Measurements from ENCODE around the gene KCNJ18. TPM values are rescaled to one million over a fixed set of nuclear protein-coding genes. Genes with fewer than 3 reads are reported as not detected.
"Not testable (repeated sequence)": the region's sequence is repeated elsewhere in the genome, so short reads cannot be mapped to it uniquely, and the experiment has no call there.

KCNJ18 gene
- total RNA-seq, 2 experiments from 2014 or later = not detected

DNA sequence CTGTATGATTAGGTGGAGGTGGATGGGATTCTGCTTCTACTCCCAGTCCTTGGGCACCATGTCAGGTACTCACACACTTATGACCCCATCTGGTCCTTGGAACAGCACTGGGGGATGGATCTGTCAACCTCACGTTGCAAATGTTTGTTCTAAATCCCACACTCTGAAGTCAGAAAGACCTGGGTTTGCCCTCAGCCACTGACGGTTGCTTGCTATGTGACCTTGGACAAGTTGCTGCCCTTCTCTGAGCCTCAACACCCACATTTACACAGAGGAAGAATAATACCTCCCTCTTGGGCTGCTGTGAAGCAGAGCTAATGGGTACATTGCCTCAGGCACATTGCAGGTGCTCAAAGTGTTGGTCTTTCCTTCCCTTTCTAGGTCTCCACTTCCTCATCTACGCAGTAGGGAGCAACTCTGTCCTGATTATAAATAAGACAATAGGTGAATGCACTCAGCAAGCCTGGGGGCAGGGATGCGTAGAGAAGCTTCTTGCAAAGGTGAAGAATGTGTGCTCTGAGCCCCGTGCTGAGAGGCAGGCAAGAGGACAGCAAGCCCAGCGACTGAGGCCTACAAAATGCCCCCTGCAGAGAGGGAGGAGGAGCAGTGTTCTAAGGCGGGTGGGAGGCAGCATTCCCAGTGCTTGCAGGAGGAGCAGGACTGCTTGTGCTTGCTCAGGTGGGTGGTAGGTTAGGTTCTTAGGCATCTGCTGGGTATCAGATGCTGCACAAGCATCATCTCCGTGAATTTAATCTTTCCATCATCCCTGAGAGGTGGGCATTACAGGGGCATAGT, 21.8 kb upstream of the KCNJ18 start:
- H2AFZ ChIP-seq (ENCODE audit: low read length); H3K27ac ChIP-seq (ENCODE audit: low read depth, low read length, poor library complexity, severe bottlenecking); H3K4me2 ChIP-seq (ENCODE audit: low read length); POLR2A ChIA-PET; CTCF ChIA-PET (ENCODE audit: unreplicated experiment); H3K9me3 ChIP-seq (ENCODE audit: low read length); H3K4me3 ChIP-seq (ENCODE audit: low read depth, low read length, poor library complexity, severe bottlenecking); DNase-seq (ENCODE audit: low spot score); H3K79me2 ChIP-seq (ENCODE audit: insufficient read depth, low read depth, low read length); H4K20me1 ChIP-seq (ENCODE audit: insufficient read depth, low read length); H3K4me1 ChIP-seq (ENCODE audit: insufficient read depth, low read length, poor library complexity, severe bottlenecking); H3K9me2 ChIP-seq (ENCODE audit: insufficient read depth, low read length); BruUV-seq (replicated peaks); H3K36me3 ChIP-seq (ENCODE audit: insufficient read depth, low read length); intact Hi-C loops (cut with micrococcal nuclease; ENCODE audit: unreplicated experiment): not testable (repeated sequence)

DNA sequence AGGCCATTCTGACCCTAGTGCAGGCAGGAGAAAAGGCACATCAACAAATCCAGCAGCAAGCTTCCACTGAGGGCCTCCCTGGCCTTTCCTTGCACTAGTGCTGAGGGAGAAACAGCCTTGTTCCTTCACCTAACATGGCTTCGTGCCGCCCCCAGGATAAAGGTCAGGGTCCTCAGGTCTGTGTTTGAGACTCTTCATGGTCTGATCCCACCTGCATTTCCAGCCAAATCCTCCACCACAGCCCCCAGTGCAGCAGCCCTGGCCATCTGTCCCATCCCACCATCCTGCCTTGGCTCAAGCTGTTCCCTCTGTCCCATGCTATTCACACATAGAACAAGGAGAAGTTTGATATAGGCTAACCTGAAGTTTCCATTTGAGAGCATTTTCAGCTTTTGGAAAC, 20.9 kb upstream of the KCNJ18 start:
- DNase-seq (ENCODE audit: low spot score); intact Hi-C loops (cut with micrococcal nuclease; ENCODE audit: unreplicated experiment); H3K4me3 ChIP-seq (ENCODE audit: low read depth, low read length, poor library complexity, severe bottlenecking); POLR2A ChIA-PET; BruUV-seq (replicated peaks); H3K9me3 ChIP-seq (ENCODE audit: low read length); H3K9me2 ChIP-seq (ENCODE audit: insufficient read depth, low read length); H4K20me1 ChIP-seq (ENCODE audit: insufficient read depth, low read length); H3K27ac ChIP-seq (ENCODE audit: low read depth, low read length, poor library complexity, severe bottlenecking); H3K4me2 ChIP-seq (ENCODE audit: low read length); H3K4me1 ChIP-seq (ENCODE audit: insufficient read depth, low read length, poor library complexity, severe bottlenecking); H2AFZ ChIP-seq (ENCODE audit: low read length); H3K79me2 ChIP-seq (ENCODE audit: insufficient read depth, low read depth, low read length); CTCF ChIA-PET (ENCODE audit: unreplicated experiment); H3K36me3 ChIP-seq (ENCODE audit: insufficient read depth, low read length): not testable (repeated sequence)

DNA sequence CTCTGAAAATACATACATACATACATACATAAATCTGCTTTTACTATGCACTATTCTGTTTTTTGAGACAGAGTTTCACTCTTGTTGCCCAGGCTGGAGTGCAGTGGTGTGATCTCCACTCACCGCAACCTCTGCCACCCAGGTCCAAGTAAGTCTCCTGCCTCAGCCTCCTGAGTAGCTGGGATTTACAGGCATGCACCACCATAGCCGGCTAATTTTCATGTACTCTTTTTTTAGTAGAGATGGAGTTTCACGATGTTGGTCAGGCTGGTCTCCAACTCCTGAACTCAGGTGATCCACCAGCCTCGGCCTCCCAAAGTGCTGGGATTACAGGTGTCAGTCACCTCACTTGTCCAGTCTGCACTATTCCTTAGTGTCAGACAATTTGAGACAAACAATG, 20.5 kb upstream of the KCNJ18 start:
- H3K27ac ChIP-seq (ENCODE audit: low read depth, low read length, poor library complexity, severe bottlenecking); POLR2A ChIA-PET; H2AFZ ChIP-seq (ENCODE audit: low read length); H3K79me2 ChIP-seq (ENCODE audit: insufficient read depth, low read depth, low read length); H3K4me3 ChIP-seq (ENCODE audit: low read depth, low read length, poor library complexity, severe bottlenecking); H3K36me3 ChIP-seq (ENCODE audit: insufficient read depth, low read length); BruUV-seq (replicated peaks); H3K4me2 ChIP-seq (ENCODE audit: low read length); H4K20me1 ChIP-seq (ENCODE audit: insufficient read depth, low read length); H3K9me2 ChIP-seq (ENCODE audit: insufficient read depth, low read length); DNase-seq (ENCODE audit: low spot score); H3K9me3 ChIP-seq (ENCODE audit: low read length); intact Hi-C loops (cut with micrococcal nuclease; ENCODE audit: unreplicated experiment); CTCF ChIA-PET (ENCODE audit: unreplicated experiment); H3K4me1 ChIP-seq (ENCODE audit: insufficient read depth, low read length, poor library complexity, severe bottlenecking): not testable (repeated sequence)

DNA sequence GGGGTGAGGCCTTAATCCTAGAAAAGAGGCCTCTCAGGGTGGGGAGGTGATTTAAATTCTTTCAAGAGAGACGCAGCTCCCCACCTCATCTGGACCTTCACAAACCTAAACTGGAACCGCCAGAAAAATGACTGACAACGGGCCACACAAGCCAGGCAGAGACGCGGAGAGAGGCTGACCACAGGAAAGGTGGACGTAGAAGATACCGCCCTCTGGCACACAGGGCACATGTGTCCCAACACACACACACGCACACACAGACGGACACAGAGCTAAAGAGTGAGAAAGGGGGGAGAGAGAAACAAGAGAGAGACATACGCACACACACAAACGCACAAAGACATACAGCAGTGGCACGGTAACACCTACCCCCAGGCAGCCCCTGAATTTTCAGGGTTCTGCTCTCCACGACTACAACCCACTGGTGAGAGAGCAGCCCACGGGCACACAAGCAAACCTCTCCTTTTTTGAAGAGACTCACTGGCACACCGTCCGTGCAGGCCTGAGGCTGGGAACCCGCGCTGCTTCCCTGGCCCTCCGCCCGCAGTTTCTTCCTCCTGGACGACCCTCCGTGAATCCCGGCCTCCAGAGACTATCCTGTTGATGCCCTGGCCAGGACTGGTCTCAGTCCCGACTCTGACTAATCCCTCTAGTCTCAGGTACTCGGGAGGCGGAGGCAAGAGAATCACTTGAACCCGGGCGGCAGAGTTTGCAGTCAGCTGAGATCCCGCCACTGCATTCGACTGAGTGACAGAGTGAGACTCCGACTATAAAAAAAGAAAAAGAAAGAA, 18.7 kb upstream of the KCNJ18 start:
- POLR2A ChIA-PET; H3K9me2 ChIP-seq (ENCODE audit: insufficient read depth, low read length); DNase-seq (ENCODE audit: low spot score); H3K9me3 ChIP-seq (ENCODE audit: low read length); H4K20me1 ChIP-seq (ENCODE audit: insufficient read depth, low read length); H2AFZ ChIP-seq (ENCODE audit: low read length); H3K4me3 ChIP-seq (ENCODE audit: low read depth, low read length, poor library complexity, severe bottlenecking); CTCF ChIA-PET (ENCODE audit: unreplicated experiment); H3K4me1 ChIP-seq (ENCODE audit: insufficient read depth, low read length, poor library complexity, severe bottlenecking); BruUV-seq (replicated peaks); H3K27ac ChIP-seq (ENCODE audit: low read depth, low read length, poor library complexity, severe bottlenecking); H3K79me2 ChIP-seq (ENCODE audit: insufficient read depth, low read depth, low read length); H3K36me3 ChIP-seq (ENCODE audit: insufficient read depth, low read length); H3K4me2 ChIP-seq (ENCODE audit: low read length); intact Hi-C loops (cut with micrococcal nuclease; ENCODE audit: unreplicated experiment): not testable (repeated sequence)

All from OCI-LY7 (cell line).